Stimulated activated naive CD8-positive, alpha-beta T cell treated with anti-CD3 and anti-CD28 coated beads, Interleukin-15, Interleukin-2, amounts not matched to agents 100 ng/mL and 50 ng/mL, for 24 hours (primary cell): ENCODE results near the gene TFCP2.
"Not testable (repeated sequence)": the region's sequence is repeated elsewhere in the genome, so short reads cannot be mapped to it uniquely, and the experiment has no call there.

ENCODE experiments used
- H3K27ac Mint-ChIP-seq: one replicate; pipeline ENCODE4 v1.8.0; 2021; ENCODE audit warnings: mild to moderate bottlenecking, mixed read lengths
- H3K27me3 Mint-ChIP-seq: one replicate; pipeline ENCODE4 v1.8.0; 2021; ENCODE audit warnings: mixed read lengths
- H3K36me3 Mint-ChIP-seq: one replicate; pipeline ENCODE4 v1.8.0; 2021; ENCODE audit warnings: low read depth, mixed read lengths
- H3K4me1 Mint-ChIP-seq: one replicate; pipeline ENCODE4 v1.8.0; 2021; ENCODE audit warnings: low read depth, mixed read lengths
- H3K4me3 Mint-ChIP-seq: one replicate; pipeline ENCODE4 v1.8.0; 2021; ENCODE audit warnings: mild to moderate bottlenecking, mixed read lengths
- H3K9me3 Mint-ChIP-seq: one replicate; pipeline ENCODE4 v1.8.0; 2021; ENCODE audit warnings: mixed read lengths

TFCP2 gene

DNA sequence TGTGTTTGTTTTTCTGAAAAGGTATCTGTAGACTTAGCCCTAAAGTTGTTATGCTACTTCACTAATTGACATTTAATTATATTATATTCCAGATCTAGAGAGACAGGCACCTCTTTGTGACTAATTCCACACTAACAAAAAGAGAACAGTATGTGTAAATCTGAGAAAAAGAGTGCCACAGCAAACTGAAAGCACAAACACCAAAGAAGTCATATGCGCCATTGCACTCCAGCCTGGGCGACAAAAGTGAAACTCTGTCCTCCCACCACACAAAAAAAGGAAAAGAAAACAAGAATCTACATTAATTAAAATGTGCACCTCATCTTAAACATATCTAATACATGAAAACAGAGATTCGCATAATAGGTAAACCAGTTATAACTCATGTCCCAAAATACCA is 85.1 kb downstream of the TFCP2 start:
- no peaks in the 10 kb centered on the region for H3K36me3 Mint-ChIP-seq
- no peaks in the 10 kb centered on the region for H3K9me3 Mint-ChIP-seq
- H3K27me3 Mint-ChIP-seq = no peaks in the 10 kb centered on the region
- H3K27ac Mint-ChIP-seq = peak overlapping the region; percentile 36
- H3K4me1 Mint-ChIP-seq = peaks cover 19% of the 10 kb centered on the region
- H3K4me3 Mint-ChIP-seq = peak overlapping the region; percentile 31

DNA sequence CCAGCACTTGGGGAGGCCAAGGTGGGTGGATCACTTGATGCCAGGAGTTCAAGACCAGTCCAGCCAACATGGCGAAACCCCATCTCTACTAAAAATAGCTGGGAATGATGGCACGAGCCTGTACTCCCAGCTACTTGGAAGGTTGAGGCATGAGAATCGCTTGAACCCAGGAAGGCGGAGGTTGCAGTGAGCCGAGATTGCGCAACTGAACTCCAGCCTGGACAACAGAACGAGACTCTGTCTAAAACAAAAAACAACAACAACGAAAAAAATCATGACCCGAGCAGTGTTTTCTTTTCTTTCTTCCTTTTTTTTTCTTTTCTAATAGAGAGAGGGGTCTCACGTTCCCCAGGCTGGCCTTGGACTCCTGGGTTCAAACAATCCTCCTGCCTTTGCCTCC is 86.0 kb downstream of the TFCP2 start:
- no peaks in the 10 kb centered on the region for H3K36me3 Mint-ChIP-seq
- no peak overlapping the region for H3K27ac Mint-ChIP-seq
- H3K4me1 Mint-ChIP-seq = peaks cover 28% of the 10 kb centered on the region
- H3K27me3 Mint-ChIP-seq = no peaks in the 10 kb centered on the region
- no peak overlapping the region for H3K4me3 Mint-ChIP-seq
- no peaks in the 10 kb centered on the region for H3K9me3 Mint-ChIP-seq

DNA sequence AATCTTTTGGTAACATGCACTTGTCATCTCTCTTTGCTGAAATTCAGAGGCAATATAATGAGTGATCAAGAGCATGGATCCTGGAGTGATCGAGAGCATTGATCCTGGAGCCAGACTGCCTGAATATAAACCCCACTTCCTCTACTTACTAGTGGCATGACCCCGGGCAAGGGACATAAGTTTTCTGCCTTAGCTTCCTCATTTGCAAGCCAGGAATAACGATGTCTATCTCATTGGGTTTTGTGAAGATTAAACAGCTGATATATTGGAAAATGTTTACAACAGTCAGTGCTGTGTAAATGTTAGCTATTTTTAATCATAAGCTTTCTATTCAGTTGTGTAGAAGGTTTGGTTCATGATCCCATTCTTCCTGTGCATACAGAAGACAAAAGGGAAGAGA is 87.2 kb downstream of the TFCP2 start:
- Mint-ChIP-seq H3K27me3 (no peaks in the 10 kb centered on the region), H3K27ac (no peak overlapping the region), H3K4me1 (peaks cover 35% of the 10 kb centered on the region), H3K36me3 (no peaks in the 10 kb centered on the region), H3K9me3 (no peaks in the 10 kb centered on the region), H3K4me3 (no peak overlapping the region)

DNA sequence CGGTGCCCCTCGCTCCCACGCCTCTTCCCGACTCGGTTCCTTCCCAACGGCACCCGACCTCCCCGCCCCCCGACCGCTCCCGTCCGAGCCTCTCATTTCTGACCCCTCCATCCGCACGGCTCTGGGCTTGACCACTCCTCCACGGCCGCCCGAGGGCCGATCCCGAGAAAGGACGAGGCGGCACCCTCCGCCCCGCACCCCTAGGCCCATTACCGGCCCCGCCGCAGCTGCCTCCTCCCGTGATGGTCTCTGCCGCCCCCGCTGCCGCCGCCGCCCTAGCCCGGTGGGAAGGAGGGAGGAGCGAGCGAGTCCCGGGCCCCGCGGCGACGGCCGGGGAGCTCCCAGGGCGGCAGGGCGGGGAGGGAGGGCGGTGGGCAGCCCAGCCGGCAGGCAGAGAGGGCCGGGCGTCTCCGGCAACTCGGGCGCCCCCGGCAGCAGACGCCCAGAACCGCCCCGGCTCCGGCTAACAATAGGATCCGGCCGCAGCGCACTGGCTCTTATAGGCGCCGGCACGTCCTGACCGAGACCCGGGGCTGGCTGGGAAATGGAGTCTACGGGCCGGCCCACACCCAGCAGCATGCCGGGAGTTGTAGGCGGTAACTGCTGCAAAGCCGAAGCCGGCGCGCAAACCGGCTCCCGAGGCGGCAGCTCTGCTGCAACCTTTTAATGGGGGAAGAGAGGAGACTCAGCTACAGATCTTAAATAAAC is 89.7 kb downstream of the TFCP2 start, which contains the start of gene CSRNP2:
Gene CSRNP2 (minus strand): TSS at position 471 of the 708 bp plus-strand sequence. CDS start 7,035 bp downstream, outside the sequence.
- peaks cover 6% of the 10 kb centered on the region for H3K36me3 Mint-ChIP-seq
- peaks cover 45% of the 10 kb centered on the region for H3K4me1 Mint-ChIP-seq
- no peaks in the 10 kb centered on the region for H3K27me3 Mint-ChIP-seq
- H3K9me3 Mint-ChIP-seq = no peaks in the 10 kb centered on the region
- peak within 1 kb of the TSS; percentile 92 for H3K27ac Mint-ChIP-seq
- peak within 1 kb of the TSS; percentile 93 for H3K4me3 Mint-ChIP-seq

DNA sequence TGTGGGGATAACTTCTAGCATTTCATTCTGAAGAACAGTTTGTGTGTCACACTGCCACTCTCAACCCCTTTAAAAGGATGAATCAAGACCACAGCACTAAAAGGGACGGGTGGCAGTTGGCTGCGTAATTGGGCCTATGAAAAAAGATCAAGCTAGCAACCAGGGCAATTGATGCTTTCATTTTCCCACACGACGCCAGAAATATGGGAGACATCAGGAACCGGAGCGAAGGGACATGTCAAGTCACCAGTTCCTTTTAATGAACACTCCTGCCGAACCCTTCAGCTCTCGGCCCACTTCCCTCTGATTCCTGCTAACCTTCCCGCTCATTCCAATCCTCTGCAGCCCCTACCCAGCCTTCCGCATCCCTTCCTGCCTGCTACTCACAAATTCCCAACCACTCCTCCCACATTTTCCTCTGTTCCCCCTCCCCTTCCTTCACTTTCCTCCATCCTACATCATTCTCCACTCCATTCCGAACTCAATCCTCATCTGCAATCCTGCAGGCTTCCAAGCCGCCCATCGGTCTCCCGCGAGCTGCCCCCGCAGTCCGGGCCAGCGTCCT is 90.3 kb downstream of the TFCP2 start:
- H3K4me1 Mint-ChIP-seq = peaks cover 46% of the 10 kb centered on the region
- H3K4me3 Mint-ChIP-seq = peak overlapping the region; percentile 93
- H3K9me3 Mint-ChIP-seq = no peaks in the 10 kb centered on the region
- peaks cover 6% of the 10 kb centered on the region for H3K36me3 Mint-ChIP-seq
- H3K27me3 Mint-ChIP-seq = no peaks in the 10 kb centered on the region
- H3K27ac Mint-ChIP-seq = peak overlapping the region; percentile 92

DNA sequence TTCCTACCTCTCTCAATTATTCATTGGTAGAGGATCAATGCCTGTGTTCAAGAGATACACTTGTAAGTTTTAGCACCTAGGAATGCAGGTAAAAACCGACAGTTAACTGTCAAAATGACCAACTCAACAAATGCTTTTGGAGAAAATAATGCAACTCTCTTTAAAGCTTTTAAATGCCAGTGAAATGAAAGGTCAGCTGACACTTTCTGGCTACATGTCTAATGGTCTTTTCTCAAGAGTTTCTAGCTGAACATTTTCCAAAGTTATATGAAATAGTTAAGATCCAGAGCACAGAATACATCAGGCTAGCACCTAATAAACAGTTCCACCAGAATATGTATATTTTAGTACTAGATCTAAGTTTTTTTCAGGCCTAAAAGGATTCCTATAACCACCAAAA is 91.5 kb downstream of the TFCP2 start:
- Mint-ChIP-seq H3K9me3 (no peaks in the 10 kb centered on the region), H3K4me1 (peaks cover 42% of the 10 kb centered on the region)

DNA sequence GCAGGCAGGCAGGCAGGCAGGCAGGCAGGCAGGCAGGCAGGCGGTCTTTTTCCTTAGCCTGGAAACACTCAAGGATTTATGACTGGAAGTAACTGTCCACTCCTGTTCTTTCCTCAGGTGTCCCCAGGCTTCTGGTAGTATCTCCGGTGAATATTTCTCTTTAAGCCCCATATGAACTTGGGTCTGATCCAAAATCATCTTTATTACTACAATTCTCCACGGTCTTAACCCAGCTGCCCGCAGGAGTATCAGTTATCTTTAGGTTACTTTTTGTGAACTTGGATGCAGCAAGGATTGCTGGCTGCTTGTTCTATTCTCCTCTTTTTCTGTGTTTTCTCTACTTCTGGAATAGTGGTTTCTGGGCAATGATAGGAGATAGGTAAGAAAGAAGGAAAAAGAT is 92.8 kb downstream of the TFCP2 start:
- Mint-ChIP-seq H3K27ac (no peak overlapping the region), H3K4me3 (no peak overlapping the region), H3K27me3 (no peaks in the 10 kb centered on the region), H3K9me3 (no peaks in the 10 kb centered on the region), H3K36me3 (peaks cover 6% of the 10 kb centered on the region), H3K4me1 (peaks cover 48% of the 10 kb centered on the region)

More for the DNA sequence above, 91.5 kb downstream of the TFCP2 start:
- no peaks in the 10 kb centered on the region for H3K27me3 Mint-ChIP-seq
- peaks cover 6% of the 10 kb centered on the region for H3K36me3 Mint-ChIP-seq
- H3K27ac Mint-ChIP-seq = no peak overlapping the region
- H3K4me3 Mint-ChIP-seq = no peak overlapping the region

DNA sequence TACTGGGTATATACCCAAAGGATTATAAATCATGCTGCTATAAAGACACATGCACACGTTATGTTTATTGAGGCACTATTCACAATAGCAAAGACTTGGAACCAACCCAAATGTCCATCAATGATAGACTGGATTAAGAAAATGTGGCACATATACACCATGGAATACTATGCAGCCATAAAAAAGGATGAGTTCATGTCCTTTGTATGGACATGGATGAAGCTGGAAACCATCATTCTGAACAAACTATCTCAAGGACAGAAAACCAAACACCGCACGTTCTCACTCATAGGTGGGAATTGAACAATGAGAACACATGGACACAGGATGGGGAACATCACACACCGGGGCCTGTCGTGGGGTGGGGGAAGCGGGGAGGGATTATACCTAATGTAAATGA is 94.1 kb downstream of the TFCP2 start:
- H3K36me3 Mint-ChIP-seq = peaks cover 11% of the 10 kb centered on the region
- not testable (repeated sequence) for H3K4me3 Mint-ChIP-seq, H3K9me3 Mint-ChIP-seq, H3K27ac Mint-ChIP-seq, H3K27me3 Mint-ChIP-seq
- H3K4me1 Mint-ChIP-seq = peaks cover 48% of the 10 kb centered on the region

DNA sequence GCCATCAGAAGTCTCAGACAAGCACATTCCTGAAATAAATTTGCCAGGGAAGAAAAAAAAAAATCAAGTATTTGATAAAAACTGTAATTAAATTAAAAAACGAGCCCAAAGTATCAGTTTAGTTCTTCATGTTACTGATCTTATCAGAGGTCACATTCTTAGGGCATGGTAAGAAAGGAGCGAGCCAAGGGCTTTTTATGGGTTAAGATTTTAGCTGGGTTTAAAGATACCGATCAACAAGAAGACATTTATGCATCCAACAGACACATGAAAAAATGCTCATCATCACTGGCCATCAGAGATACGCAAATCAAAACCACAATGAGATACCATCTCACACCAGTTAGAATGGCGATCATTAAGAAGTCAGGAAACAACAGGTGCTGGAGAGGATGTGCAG is 94.6 kb downstream of the TFCP2 start:
- H3K9me3 Mint-ChIP-seq, H3K27me3 Mint-ChIP-seq, H3K27ac Mint-ChIP-seq, H3K4me3 Mint-ChIP-seq: not testable (repeated sequence)
- Mint-ChIP-seq H3K4me1 (peaks cover 44% of the 10 kb centered on the region), H3K36me3 (peaks cover 16% of the 10 kb centered on the region)

DNA sequence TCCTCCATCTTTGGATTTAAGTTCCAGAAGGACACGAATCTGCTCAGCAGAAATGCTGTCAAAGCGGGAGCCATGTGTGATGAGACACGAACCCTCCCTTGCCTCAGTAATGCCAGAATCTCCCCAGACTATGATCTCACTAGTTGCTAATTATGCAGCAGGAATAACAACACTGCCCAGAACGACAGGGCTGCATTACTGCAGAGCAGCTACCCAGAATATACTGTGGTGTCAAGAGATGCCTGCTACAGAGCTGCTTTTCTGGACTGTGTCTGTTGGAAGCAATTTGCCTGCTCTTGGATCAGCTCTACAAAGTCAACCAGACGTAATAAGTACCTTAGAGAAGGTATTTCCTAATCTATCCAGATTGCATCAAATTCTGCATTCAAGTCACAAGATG is 95.0 kb downstream of the TFCP2 start:
- no peak overlapping the region for H3K27ac Mint-ChIP-seq
- peaks cover 19% of the 10 kb centered on the region for H3K36me3 Mint-ChIP-seq
- H3K9me3 Mint-ChIP-seq = no peaks in the 10 kb centered on the region
- H3K4me1 Mint-ChIP-seq = peaks cover 43% of the 10 kb centered on the region
- no peak overlapping the region for H3K4me3 Mint-ChIP-seq
- H3K27me3 Mint-ChIP-seq = no peaks in the 10 kb centered on the region

DNA sequence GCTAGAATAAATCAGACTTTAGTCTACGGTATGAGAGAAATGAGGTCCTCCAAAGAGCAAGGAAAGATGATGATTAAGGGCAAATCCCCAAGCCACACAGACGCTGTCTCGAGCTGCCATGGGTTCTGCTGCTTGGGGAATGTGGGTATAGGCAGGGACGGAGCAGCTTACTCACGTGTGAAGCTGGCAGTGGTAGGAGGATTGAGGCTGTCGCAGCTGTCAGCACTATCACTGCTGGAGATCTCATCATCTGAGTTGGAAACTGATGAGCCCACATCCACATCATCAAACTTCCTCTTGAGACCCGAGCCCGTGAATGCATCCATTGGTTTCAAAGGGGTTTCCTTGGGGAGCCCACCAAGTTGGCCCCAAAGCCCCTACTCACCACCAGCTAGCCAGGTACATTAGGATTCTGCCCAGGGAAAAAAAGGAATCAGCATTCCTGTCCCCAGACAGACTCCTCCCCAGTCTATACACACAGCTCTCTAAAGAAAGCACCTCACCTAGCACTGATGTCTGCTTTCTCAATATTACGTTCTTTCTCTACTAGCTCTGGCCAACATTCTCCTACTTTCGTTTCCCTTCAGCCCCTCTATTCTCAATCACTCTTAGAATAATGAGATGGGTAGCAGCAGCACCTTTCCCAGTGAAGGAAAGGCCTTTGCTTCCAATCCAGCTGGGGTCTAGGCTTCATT is 96.6 kb downstream of the TFCP2 start:
- Mint-ChIP-seq H3K27ac (peak overlapping the region; percentile 60), H3K4me3 (no peak overlapping the region)

DNA sequence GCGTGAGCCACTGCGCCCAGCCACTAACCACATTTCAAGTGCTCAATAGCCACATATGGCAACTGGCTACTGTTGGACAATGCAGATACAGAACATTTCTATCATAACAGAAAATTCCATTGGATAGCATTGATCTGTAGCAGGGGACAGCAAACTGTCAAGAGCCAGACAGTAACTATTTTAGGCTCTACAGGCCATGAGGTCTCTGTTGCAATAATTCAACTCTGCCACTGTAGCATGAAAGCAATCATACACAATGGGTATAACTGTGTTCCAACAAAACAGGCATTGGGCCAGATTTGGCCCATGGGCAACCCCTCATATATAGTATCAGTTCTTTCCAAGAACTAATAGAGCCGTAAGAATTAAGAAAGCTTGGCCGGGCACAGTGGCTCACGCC is 97.5 kb downstream of the TFCP2 start:
- no peak overlapping the region for H3K4me3 Mint-ChIP-seq
- no peak overlapping the region for H3K27ac Mint-ChIP-seq
- H3K4me1 Mint-ChIP-seq = peaks cover 26% of the 10 kb centered on the region
- H3K27me3 Mint-ChIP-seq = no peaks in the 10 kb centered on the region
- H3K9me3 Mint-ChIP-seq = no peaks in the 10 kb centered on the region
- peaks cover 22% of the 10 kb centered on the region for H3K36me3 Mint-ChIP-seq

More for the DNA sequence above, 96.6 kb downstream of the TFCP2 start:
- H3K27me3 Mint-ChIP-seq = no peaks in the 10 kb centered on the region
- no peaks in the 10 kb centered on the region for H3K9me3 Mint-ChIP-seq
- H3K4me1 Mint-ChIP-seq = peaks cover 28% of the 10 kb centered on the region
- H3K36me3 Mint-ChIP-seq = peaks cover 22% of the 10 kb centered on the region

DNA sequence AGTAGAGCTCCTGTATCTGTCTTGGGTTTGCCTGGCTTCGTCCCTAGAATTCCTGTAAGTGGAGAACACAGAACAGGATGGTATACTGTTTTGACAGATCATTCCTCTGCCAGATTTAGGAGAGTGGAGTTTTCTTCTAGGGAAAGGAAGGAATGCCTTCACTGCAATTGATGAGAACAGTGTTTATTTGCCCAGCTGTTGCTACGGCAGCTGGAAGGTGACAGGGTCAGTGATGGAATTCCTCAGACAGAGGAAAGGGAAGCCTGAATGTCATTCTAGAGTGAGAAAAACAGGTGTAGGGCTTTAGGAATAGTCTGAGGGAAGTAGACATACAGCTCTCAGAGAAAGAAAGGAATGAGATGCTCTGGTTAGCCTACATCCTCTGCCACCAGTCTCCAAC is 101.3 kb downstream of the TFCP2 start:
- Mint-ChIP-seq H3K9me3 (no peaks in the 10 kb centered on the region), H3K36me3 (peaks cover 29% of the 10 kb centered on the region), H3K4me1 (peaks cover 12% of the 10 kb centered on the region), H3K4me3 (no peak overlapping the region), H3K27me3 (no peaks in the 10 kb centered on the region), H3K27ac (no peak overlapping the region)

DNA sequence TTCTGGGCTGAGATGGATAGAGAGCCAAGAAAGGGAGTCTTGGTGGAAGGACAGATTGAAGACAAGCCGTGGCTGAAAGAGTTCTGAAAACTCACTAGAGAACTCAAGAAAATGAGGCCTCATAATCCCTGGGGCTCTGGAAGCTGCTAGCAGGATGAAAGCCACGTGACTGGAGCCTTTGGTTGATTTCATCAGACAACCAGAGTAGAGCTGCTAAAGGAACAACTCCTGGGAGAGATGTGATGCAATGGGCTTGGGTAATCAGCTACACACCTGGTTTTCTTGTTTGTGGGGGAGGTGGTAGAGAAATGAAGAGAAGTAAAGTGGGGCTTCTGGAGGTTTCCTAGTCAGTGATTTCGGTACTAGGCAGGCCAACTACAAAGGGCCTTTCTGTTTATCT is 102.9 kb downstream of the TFCP2 start:
- H3K4me3 Mint-ChIP-seq = no peak overlapping the region

DNA sequence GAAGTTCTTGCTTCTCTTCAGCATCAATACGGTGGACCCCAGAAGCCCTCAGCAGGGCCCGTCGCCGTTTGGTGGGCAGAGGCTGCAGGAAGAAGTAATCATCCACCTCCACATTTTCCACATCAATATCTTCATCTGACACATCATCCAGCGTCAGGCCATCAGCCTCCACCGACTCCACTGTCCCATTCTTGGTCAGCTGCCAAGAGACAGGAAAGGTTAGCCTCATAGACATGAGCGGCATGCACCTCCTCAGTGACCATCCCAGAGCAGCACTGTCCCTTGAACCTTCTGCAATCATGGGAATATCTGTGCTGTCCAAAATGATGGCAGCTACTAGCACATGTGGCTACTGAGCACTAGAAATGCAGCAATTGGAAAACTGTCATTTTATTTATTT is 105.2 kb downstream of the TFCP2 start:
- Mint-ChIP-seq H3K27ac (no peak overlapping the region), H3K4me1 (peaks cover 3% of the 10 kb centered on the region), H3K4me3 (no peak overlapping the region), H3K27me3 (no peaks in the 10 kb centered on the region), H3K36me3 (peaks cover 33% of the 10 kb centered on the region), H3K9me3 (no peaks in the 10 kb centered on the region)

More for the DNA sequence above, 102.9 kb downstream of the TFCP2 start:
- H3K27me3 Mint-ChIP-seq = no peaks in the 10 kb centered on the region
- H3K36me3 Mint-ChIP-seq = peaks cover 31% of the 10 kb centered on the region
- H3K9me3 Mint-ChIP-seq = no peaks in the 10 kb centered on the region
- H3K4me1 Mint-ChIP-seq = peaks cover 3% of the 10 kb centered on the region
- H3K27ac Mint-ChIP-seq = no peak overlapping the region
